ENCODE results near the gene SYTL5.

- TF ChIP-seq CTCF (IDR thresholded peaks at IDR 0.05; ENCODE audit: insufficient read depth, low read length) (no peak), SPI1 (IDR thresholded peaks at IDR 0.05; ENCODE audit: borderline replicate concordance, low read depth) (no peak), POLR2AphosphoS5 (IDR thresholded peaks at IDR 0.05; ENCODE audit: low read depth) (no peak)
Measured at GRCh38 chrX:37959212-37960021, 46.9 kb upstream of the SYTL5 start.

Data from HL-60 (cell line).